Neural progenitor cell (in vitro differentiated cells): Measurements from ENCODE around the gene LRWD1.

Experiments
- EZH2phosphoT487 ChIP-seq: fragments of 200-600 bp; sonication (generic); IDR thresholded peaks from 2 replicates; pipeline ENCODE4 v1.6.1; 2017; ENCODE audit warnings: antibody characterized with exemption
- TF ChIP-seq, protein P1 (sequence below): fragments of 200-600 bp; sonication (generic); IDR thresholded peaks from 2 replicates; pipeline ENCODE4 v1.5.1; 2017; ENCODE audit warnings: antibody characterized with exemption, mild to moderate bottlenecking

DNA sequence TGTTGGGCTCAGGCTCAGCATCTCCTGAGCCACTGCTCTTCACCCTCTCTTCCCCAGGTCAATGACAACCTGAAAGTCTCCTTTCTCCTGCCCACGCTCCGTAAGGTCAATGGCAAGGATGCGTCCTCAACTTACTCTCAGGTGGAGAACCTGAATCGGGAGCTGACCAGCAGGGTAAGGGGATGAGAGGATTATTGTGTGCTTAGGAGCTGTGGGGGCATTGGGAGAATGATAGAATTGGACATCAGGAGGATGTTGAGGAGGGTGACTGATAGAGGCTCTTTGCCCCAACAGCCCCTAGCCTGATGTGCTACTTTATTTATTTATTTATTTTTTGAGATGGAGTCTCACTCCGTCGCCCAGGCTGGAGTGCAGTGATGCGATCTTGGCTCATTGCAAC, 1.3 kb downstream of the LRWD1 start:
- TF ChIP-seq, protein P1, sequence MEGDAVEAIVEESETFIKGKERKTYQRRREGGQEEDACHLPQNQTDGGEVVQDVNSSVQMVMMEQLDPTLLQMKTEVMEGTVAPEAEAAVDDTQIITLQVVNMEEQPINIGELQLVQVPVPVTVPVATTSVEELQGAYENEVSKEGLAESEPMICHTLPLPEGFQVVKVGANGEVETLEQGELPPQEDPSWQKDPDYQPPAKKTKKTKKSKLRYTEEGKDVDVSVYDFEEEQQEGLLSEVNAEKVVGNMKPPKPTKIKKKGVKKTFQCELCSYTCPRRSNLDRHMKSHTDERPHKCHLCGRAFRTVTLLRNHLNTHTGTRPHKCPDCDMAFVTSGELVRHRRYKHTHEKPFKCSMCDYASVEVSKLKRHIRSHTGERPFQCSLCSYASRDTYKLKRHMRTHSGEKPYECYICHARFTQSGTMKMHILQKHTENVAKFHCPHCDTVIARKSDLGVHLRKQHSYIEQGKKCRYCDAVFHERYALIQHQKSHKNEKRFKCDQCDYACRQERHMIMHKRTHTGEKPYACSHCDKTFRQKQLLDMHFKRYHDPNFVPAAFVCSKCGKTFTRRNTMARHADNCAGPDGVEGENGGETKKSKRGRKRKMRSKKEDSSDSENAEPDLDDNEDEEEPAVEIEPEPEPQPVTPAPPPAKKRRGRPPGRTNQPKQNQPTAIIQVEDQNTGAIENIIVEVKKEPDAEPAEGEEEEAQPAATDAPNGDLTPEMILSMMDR, result no peak
- no peak for TF ChIP-seq EZH2phosphoT487
